WI38 (cell line): Measurements from ENCODE around the gene KLHL33.

ENCODE experiments used
- H3K4me3 ChIP-seq: 2 replicates; pipeline ENCODE4 v1.5.1; 2011; ENCODE audit warnings: low read depth, mild to moderate bottlenecking, control low read depth, low read length
- CTCF ChIP-seq: IDR thresholded peaks from 2 replicates; pipeline ENCODE4 v1.5.1; 2012; ENCODE audit warnings: low read depth, mild to moderate bottlenecking, control low read depth, low read length

Gene KLHL33

GRCh38 chr14:20388159-20388558 is 47.8 kb downstream of the KLHL33 start:
- no peak for TF ChIP-seq CTCF
- H3K4me3 ChIP-seq: no peak overlapping the region

- no peak overlapping the region for H3K4me3 ChIP-seq
- TF ChIP-seq CTCF: no peak
Measured at GRCh38 chr14:20387576-20387975, 48.4 kb downstream of the KLHL33 start.

- no peak overlapping the region for H3K4me3 ChIP-seq
- no peak for TF ChIP-seq CTCF
Measured at GRCh38 chr14:20386276-20386855, 49.6 kb downstream of the KLHL33 start.

GRCh38 chr14:20384886-20385285 is 51.1 kb downstream of the KLHL33 start:
- TF ChIP-seq CTCF: no peak

GRCh38 chr14:20384321-20384720 is 51.6 kb downstream of the KLHL33 start:
- no peak for TF ChIP-seq CTCF
- no peak overlapping the region for H3K4me3 ChIP-seq

More at GRCh38 chr14:20384886-20385285, 51.1 kb downstream of the KLHL33 start:
- no peak overlapping the region for H3K4me3 ChIP-seq

- no peak for TF ChIP-seq CTCF
- H3K4me3 ChIP-seq: no peak overlapping the region
Measured at GRCh38 chr14:20383636-20384035, 52.3 kb downstream of the KLHL33 start.

- no peak for TF ChIP-seq CTCF
- no peak overlapping the region for H3K4me3 ChIP-seq
Measured at GRCh38 chr14:20383032-20383431, 52.9 kb downstream of the KLHL33 start.
